Measurements from ENCODE around the gene SV2B.

SV2B gene

GRCh38 chr15:91102546-91103330, 2.7 kb downstream of the SV2B start:
- DNase-seq = no peak

GRCh38 chr15:91104111-91104510, 4.1 kb downstream of the SV2B start:
- peak; percentile 12 for DNase-seq

DNA sequence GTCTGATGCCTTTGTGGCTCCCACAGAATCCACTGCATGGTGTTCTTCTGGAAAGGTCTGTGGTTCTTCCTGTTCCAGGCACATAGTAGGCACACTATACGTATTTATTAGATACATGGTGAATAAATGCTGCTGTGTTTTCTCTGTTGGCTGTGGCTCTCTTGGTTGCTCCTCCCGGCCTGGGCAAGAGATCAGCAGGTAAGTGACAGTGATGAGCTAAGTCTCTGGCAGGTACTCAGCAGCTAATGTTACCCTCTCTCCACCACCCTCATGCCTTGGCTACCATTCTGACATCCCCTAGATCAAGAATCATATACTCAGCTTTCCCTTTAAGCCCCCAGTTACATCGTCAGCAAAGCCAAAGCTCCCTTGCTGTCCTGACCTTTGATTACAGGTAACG, 8.4 kb downstream of the SV2B start:
- DNase-seq = no peak

DNA sequence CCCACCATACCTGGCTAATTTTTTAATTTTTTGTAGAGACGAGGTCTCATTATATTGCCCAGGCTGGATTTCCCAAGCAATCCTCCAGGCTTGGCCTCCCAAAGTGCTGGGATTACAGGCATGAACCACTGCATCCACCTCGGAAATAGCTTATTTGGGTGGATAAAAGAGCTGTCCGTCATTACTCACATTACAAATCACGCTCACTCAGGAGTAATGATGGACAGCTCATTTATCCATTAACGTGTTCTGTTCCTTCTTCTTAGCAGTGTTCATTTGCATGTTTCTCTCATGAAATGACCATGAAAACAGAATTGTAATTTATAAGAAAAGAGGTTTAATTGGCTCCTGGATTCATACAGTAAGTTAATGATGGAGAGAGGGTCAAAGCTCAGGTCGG, 9.8 kb downstream of the SV2B start:
- no peak for DNase-seq

DNA sequence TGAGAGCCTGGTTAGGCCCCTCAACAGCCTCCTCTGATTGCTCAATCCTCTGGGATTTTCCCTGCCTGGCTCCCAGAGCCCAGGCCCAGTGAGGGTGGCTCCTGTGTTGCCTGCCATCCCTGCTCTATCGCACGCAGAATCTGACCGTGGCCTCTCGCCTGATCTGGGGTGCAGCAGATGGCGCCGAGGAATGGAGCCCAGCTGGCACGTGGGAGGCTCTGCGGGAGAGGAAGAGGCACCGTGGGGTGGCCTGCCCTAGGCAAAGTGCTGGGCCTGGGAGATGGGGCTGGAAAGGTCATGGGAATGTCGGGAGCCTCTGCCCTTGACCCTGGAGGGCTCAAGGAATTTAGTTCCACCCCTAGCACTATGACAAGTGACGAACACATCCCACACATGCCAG, 10.3 kb downstream of the SV2B start:
- DNase-seq = no peak

DNA sequence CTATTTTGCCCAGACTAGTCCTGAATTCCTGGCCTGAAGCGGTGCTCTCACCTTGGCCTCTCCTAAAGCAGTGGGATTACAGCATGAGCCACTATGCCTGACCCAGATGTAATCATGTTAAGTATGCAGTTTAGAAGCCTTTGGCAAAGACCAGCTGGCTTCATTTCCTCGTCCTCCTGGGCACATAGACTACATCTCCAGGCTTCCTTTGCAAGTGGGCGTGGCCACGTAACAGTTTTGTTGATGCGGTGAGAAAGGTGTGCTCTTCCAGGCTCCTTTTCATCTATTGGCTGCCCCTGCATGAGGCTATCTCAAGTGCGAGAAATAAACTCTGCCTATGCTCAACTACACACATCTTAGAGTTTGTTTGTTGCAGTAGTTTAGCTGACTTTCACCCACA, 13.0 kb downstream of the SV2B start:
- DNase-seq = no peak

DNA sequence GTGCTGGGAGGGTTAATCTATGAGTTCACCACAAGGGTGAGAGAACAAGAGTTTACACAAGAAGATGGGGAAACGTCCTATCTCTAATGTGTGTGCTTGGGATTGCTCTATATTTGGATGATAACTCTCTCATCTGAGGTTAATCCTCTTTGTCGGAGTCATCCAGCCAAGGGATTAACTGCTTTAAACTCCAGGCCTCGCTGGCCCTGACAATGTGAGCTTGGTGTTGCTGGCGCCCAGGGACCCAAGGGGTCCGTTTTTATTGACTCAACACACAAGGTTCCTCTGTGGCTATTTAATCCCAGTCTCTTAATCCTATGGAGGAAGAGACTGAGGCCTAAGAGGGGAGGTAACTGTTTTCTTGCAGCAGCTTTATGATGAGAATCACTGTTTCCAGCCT, 14.2 kb downstream of the SV2B start:
- DNase-seq = no peak

GRCh38 chr15:91116113-91117067, 16.3 kb downstream of the SV2B start:
- peak; percentile 63 for DNase-seq

DNA sequence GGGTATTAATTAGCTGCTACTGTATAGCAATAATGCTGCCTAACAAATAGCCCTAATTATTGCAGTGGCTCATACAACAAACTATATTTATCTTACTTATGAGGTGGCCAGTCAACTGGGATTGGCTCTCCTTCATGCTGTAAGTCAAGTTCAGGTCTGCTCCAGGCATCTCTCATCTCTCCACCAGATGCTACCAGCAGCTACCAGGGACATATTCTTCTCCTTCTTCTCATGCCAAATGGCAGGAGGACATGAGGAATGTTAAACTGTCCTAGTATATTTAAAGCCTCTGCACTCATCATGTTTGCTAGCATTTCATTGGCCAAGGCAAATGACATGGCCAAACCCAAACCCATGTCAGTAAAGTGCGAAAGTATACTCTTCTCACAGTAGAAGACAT, 17.3 kb downstream of the SV2B start:
- DNase-seq = no peak

- no peak for DNase-seq
Measured at GRCh38 chr15:91118817-91119590, 18.9 kb downstream of the SV2B start.

- no peak for DNase-seq
Measured at GRCh38 chr15:91122296-91122695, 22.2 kb downstream of the SV2B start.

DNA sequence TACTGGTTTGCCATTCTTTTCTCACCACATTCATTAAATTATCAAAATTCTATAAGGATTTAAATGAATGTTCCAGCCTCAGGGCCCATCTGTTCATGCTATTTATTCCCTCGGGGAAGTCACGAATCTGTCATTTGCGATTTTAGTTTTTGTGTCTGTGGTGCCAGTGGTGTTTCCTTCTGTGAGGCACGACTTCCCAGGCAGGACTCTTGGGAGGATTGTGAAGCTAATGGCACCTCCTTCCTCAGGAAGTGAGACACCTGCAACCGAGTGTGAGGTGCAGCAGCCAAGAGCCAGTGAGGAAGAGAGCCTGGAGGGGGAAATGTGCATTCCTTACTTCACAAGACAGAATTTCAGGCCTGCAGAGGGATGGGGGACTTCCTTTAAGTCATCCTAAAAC, 24.1 kb downstream of the SV2B start:
- no peak for DNase-seq

DNA sequence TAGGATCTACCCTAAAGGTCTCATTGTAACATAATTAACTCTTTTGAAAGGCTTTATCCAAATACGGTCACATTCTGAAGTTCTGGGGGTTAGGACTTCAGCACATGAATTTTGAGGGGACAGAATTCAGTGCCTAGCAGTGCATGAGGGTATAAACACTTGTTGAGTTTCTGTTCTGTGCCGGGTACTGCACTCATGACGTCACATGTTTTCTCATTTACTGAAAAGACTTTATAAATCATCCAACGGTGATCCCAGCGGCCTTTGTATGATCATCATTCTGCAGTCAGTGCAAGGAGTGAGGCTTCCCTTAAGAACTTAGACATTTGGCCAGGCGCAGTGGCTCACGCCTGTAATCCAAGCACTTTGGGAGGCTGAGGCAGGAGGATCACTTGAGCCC, 25.1 kb downstream of the SV2B start:
- no peak for DNase-seq

GRCh38 chr15:91126080-91126479, 26.0 kb downstream of the SV2B start:
- DNase-seq = no peak

DNA sequence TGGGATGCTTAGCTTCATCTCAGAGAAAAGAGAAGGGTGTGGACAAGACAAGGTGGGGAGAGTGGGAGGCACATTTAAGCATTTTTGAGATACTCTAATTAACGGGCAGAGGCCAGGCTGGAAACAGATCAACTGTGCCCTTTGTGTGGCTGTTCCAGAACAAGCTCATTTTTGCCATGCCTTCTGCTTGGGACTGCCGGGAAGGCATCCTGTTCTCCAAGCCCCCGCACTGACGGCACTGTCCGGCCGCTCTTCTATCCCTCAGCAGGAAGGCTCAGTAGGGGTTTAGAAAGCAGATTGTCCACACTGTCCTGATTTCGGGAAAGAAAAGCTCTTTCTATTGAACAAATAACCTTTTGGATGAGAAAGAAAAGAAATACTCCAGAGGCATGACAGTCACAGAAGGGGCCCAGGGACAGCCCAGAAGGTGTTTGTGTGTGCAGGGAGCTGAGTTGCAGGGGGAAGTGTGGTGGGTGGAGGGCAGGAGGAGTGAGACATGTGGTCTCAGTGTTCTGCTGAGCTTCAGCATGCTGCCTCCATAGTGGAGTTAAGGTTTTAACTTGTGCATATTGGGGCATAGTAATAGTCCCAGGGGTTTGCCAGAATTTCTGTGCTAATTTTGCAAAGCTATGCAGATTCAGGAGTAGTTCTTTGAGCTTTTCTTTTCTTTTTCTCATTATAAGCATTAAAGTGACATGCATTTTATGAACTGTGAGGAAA, 27.3 kb downstream of the SV2B start:
- DNase-seq = no peak

DNA sequence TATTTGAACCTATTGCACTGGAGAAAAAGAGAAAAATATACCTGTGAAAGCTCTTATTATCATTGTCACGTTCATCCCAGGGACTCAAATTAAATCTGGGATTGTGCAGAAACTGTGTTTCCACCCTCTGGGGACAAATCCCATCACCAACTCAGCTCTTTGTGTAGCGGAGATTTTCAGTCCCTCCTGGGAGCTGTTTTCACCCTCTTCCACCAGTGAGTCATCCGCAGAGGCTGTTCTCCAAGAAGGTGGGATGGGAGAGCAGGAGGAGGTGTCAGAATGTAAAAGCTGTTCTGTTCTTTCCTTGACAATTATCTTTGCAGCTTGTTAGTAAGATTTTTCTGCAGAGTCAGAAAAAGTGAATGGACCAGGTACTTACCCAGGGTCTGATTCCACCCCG, 28.0 kb downstream of the SV2B start:
- no peak for DNase-seq

DNA sequence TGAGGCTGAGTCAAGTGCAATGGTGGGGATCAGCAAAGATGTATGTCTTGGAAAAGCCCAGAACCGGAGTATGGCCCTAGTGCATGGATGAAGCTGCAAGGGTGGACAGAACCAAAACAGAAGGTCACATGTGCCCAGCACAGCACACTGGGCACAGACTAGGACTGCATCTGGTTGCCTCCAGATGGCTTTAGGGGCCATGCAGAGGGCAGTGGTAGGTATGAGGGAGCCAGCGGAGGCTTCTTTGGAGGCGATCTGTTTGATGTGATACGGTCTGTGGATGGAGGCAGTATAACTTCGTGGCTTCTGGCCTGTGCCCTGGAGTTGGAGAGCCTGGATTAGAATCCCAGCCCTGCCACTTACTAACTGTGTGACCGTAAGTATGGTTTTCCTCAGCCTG, 29.4 kb downstream of the SV2B start:
- no peak for DNase-seq

DNA sequence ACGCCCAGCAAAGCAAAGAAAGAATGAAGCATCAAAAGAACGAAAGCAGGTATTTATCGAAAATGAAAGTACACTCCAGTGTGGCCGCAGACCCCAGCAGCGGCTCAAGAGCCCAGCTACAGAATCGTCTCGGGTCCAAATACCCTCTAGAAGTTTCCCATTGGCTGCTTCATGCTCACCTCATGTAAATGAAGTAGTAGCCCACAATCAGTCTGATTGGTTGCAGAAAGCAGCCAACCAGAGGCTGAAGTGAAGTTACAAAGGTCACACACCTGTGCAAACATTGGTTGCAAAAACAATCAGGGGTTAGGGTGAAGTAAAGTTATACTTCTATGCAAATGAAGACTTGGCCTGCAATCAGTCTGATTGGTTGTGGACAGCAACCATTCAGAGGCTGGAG, 32.0 kb downstream of the SV2B start:
- no peak for DNase-seq

- DNase-seq = no peak
Measured at GRCh38 chr15:91133511-91133910, 33.5 kb downstream of the SV2B start.

- no peak for DNase-seq
Measured at GRCh38 chr15:91135201-91136130, 35.4 kb downstream of the SV2B start.

DNA sequence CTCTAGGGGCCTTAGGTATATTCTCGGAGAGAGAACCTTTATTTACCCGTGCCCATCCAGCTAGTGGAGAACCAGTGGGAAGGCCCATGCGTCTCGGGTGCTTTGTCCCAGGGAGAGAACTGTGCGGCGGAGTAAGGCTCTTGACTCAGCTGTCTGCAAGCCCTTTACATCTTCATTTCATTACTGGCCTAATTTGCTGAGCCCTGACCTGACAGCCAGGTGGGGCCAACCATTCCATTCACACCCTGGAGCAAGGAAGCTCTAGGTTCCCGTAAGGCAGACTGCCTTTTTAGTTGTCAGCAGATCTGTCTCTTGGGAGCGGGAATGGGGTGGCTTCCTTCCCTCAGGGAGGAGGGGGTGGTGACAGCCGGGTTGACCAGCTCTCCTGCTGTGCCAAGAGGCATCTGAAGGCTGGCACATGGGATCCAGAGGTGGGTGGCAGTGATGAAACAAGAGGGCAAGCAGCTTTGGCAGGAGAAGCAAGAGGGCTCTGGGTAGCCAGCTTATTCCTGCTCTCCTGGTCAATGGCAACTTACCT, 36.4 kb downstream of the SV2B start:
- DNase-seq = no peak
